ENCODE results near the gene COL4A2.

DNA sequence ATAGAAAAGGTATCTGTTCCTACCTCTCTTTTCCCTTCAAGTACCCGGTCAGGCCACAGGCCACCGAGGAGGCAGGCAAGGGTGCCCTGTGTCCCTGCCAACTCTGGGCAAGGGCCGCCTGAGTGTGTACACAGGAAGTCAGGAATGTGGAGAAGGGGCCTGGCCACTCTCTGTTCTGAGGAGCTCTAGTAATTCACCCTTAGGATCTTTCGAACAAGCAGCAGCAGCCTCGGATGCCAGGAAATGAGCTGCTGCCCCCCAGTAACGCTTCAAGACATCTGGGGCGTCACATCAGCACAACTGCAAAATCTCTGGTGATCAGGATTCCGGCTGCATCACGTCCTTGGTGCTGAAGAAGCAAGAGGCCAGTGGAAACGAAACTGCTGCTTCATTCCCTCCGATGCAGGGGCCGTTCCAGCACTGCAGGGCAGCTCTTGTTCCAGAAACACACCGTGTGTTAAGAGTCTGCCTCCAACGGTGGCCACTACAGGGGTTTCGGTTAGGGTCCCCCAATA, 252.4 kb downstream of the COL4A2 start:
- TF ChIP-seq, protein P1, sequence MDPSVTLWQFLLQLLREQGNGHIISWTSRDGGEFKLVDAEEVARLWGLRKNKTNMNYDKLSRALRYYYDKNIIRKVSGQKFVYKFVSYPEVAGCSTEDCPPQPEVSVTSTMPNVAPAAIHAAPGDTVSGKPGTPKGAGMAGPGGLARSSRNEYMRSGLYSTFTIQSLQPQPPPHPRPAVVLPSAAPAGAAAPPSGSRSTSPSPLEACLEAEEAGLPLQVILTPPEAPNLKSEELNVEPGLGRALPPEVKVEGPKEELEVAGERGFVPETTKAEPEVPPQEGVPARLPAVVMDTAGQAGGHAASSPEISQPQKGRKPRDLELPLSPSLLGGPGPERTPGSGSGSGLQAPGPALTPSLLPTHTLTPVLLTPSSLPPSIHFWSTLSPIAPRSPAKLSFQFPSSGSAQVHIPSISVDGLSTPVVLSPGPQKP (IDR thresholded peaks at IDR 0.05; ENCODE audit: low read depth, low read length) = no peak
- no peak for TF ChIP-seq NR3C1 (IDR thresholded peaks at IDR 0.05)
- no peak for TF ChIP-seq EP300 (IDR thresholded peaks at IDR 0.05)
